ACC112 (cell line): ENCODE data around the gene CNOT1.

Experiments
- H2AFZ ChIP-seq: fragments of 200-600 bp; sonication (generic); one replicate; pipeline ENCODE4 v1.6.0; 2017; ENCODE audit warnings: antibody characterized with exemption, low read length; ENCODE audit not compliant: unreplicated experiment
- H3K27ac ChIP-seq: fragments of 200-600 bp; sonication (generic); 2 replicates; pipeline ENCODE4 v1.5.1; 2014; ENCODE audit warnings: low read depth, mild to moderate bottlenecking, antibody characterized with exemption, low read length, moderate library complexity
- H3K27me3 ChIP-seq: fragments of 200-600 bp; sonication (generic); 2 replicates; pipeline ENCODE4 v1.6.1; 2014; ENCODE audit warnings: mild to moderate bottlenecking, antibody characterized with exemption, low read length, moderate library complexity, mixed read lengths; ENCODE audit not compliant: insufficient read depth
- H3K36me3 ChIP-seq: fragments of 200-600 bp; sonication (generic); 2 replicates; pipeline ENCODE4 v1.6.1; 2016; ENCODE audit warnings: mild to moderate bottlenecking, antibody characterized with exemption, low read length, moderate library complexity, mixed read lengths; ENCODE audit not compliant: insufficient read depth
- H3K4me1 ChIP-seq: fragments of 200-600 bp; sonication (generic); one replicate; pipeline ENCODE4 v1.6.1; 2016; ENCODE audit warnings: low read length, mixed read lengths; ENCODE audit not compliant: insufficient read depth, unreplicated experiment, control insufficient read depth
- H3K4me3 ChIP-seq: fragments of 200-600 bp; sonication (generic); 2 replicates; pipeline ENCODE4 v1.5.1; 2014; ENCODE audit warnings: mild to moderate bottlenecking, low read depth, low read length
- H3K79me2 ChIP-seq: fragments of 200-600 bp; sonication (generic); one replicate; pipeline ENCODE4 v1.6.0; 2016; ENCODE audit warnings: low read length; ENCODE audit not compliant: control insufficient read depth, unreplicated experiment, insufficient read depth

Gene CNOT1

GRCh38 chr16:58478427-58478826 is 151.2 kb downstream of the CNOT1 start:
- Histone ChIP-seq H3K36me3 (no peaks in the 10 kb centered on the region), H3K27ac (no peak overlapping the region), H2AFZ (no peak overlapping the region), H3K4me1 (no peaks in the 10 kb centered on the region), H3K4me3 (no peak overlapping the region), H3K27me3 (peaks cover 4% of the 10 kb centered on the region; the same call in 1 of the 2 replicates), H3K79me2 (no peaks in the 10 kb centered on the region)

- H3K27ac ChIP-seq: no peak overlapping the region
- no peaks in the 10 kb centered on the region for H3K4me1 ChIP-seq
- no peak overlapping the region for H3K4me3 ChIP-seq
- H2AFZ ChIP-seq: no peak overlapping the region
- no peaks in the 10 kb centered on the region for H3K36me3 ChIP-seq
- H3K79me2 ChIP-seq: no peaks in the 10 kb centered on the region
- H3K27me3 ChIP-seq: peaks cover 4% of the 10 kb centered on the region
These were observed 152.8 kb downstream of the CNOT1 start for GRCh38 chr16:58476791-58477190.

- no peak overlapping the region for H2AFZ ChIP-seq
- H3K27me3 ChIP-seq: peaks cover 6% of the 10 kb centered on the region
- no peak overlapping the region for H3K4me3 ChIP-seq
- no peak overlapping the region for H3K27ac ChIP-seq
- H3K36me3 ChIP-seq: no peaks in the 10 kb centered on the region
- H3K4me1 ChIP-seq: no peaks in the 10 kb centered on the region
- no peaks in the 10 kb centered on the region for H3K79me2 ChIP-seq
These were observed 154.5 kb downstream of the CNOT1 start for GRCh38 chr16:58475091-58475619.

- Histone ChIP-seq H3K4me1 (no peaks in the 10 kb centered on the region), H3K27ac (no peak overlapping the region), H3K27me3 (peaks cover 11% of the 10 kb centered on the region), H3K4me3 (no peak overlapping the region), H3K79me2 (no peaks in the 10 kb centered on the region), H3K36me3 (no peaks in the 10 kb centered on the region), H2AFZ (no peak overlapping the region)
These were observed 155.3 kb downstream of the CNOT1 start for GRCh38 chr16:58474296-58474695.

- no peaks in the 10 kb centered on the region for H3K79me2 ChIP-seq
- no peaks in the 10 kb centered on the region for H3K36me3 ChIP-seq
- H3K27ac ChIP-seq: no peak overlapping the region
- no peak overlapping the region for H2AFZ ChIP-seq
- H3K27me3 ChIP-seq: peaks cover 10% of the 10 kb centered on the region
- H3K4me3 ChIP-seq: no peak overlapping the region
- no peaks in the 10 kb centered on the region for H3K4me1 ChIP-seq
These were observed 156.8 kb downstream of the CNOT1 start for GRCh38 chr16:58472827-58473226.

- no peak overlapping the region for H3K4me3 ChIP-seq
- H3K79me2 ChIP-seq: no peaks in the 10 kb centered on the region
- H3K4me1 ChIP-seq: no peaks in the 10 kb centered on the region
- no peak overlapping the region for H3K27ac ChIP-seq
- H3K27me3 ChIP-seq: peaks cover 14% of the 10 kb centered on the region
- H3K36me3 ChIP-seq: no peaks in the 10 kb centered on the region
- H2AFZ ChIP-seq: no peak overlapping the region
These were observed 157.4 kb downstream of the CNOT1 start for GRCh38 chr16:58472266-58472665.

GRCh38 chr16:58471209-58471975 is 158.2 kb downstream of the CNOT1 start:
- H3K36me3 ChIP-seq: no peaks in the 10 kb centered on the region
- no peaks in the 10 kb centered on the region for H3K79me2 ChIP-seq
- no peak overlapping the region for H2AFZ ChIP-seq
- H3K27me3 ChIP-seq: peaks cover 19% of the 10 kb centered on the region
- no peak overlapping the region for H3K27ac ChIP-seq
- no peaks in the 10 kb centered on the region for H3K4me1 ChIP-seq
- no peak overlapping the region for H3K4me3 ChIP-seq
